LNCaP clone FGC (cell line): ENCODE data around the gene PGLYRP1.
A peak's percentile ranks its signal among the peaks of the same experiment; 100 is the strongest.

Experiments used
- DNase-seq: peaks from one replicate; pipeline ENCODE4 v3.0.0-alpha.2; 2011; ENCODE audit warnings: low read depth
- H3K4me3 ChIP-seq: 2 replicates; pipeline ENCODE4 v1.5.1; 2011; ENCODE audit warnings: mild to moderate bottlenecking, low read depth, low read length, control low read depth
- TF ChIP-seq, protein P1 (sequence below): IDR thresholded peaks from 2 replicates; pipeline ENCODE4 v1.5.1; 2012; ENCODE audit warnings: mild to moderate bottlenecking; ENCODE audit not compliant: control insufficient read depth, insufficient read depth; ENCODE audit errors: extremely low read depth

The PGLYRP1 gene

DNA sequence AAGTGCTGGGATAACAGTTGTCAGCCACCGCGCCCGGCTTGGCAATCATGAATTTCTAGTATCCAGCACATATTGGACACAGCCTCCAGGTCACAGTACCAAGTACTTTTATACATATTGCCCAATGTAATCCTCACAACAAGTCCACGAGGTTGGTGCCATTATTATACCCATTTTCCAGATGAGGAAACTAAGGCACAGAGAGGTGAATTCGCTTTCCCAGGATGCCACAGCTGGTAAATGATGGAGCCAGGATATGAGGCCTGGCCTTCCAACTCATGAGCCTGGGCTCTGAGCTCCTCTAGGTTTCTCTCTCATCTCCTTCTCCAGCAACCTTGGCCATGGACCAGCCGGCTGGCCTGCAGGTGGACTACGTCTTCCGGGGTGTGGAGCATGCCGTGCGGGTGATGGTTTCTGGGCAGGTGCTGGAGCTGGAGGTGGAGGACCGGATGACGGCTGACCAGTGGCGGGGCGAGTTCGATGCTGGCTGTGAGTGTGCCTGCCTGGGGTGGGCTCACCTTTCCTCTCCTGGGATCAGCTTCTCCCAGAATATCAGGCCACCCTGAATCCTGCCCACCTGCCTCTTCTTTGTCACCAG, 20.1 kb downstream of the PGLYRP1 start:
- no peak for DNase-seq
- TF ChIP-seq, protein P1, sequence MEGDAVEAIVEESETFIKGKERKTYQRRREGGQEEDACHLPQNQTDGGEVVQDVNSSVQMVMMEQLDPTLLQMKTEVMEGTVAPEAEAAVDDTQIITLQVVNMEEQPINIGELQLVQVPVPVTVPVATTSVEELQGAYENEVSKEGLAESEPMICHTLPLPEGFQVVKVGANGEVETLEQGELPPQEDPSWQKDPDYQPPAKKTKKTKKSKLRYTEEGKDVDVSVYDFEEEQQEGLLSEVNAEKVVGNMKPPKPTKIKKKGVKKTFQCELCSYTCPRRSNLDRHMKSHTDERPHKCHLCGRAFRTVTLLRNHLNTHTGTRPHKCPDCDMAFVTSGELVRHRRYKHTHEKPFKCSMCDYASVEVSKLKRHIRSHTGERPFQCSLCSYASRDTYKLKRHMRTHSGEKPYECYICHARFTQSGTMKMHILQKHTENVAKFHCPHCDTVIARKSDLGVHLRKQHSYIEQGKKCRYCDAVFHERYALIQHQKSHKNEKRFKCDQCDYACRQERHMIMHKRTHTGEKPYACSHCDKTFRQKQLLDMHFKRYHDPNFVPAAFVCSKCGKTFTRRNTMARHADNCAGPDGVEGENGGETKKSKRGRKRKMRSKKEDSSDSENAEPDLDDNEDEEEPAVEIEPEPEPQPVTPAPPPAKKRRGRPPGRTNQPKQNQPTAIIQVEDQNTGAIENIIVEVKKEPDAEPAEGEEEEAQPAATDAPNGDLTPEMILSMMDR, result no peak
- H3K4me3 ChIP-seq, result no peak overlapping the region

GRCh38 chr19:46000491-46001246, 22.2 kb downstream of the PGLYRP1 start:
- no peak overlapping the region for H3K4me3 ChIP-seq
- TF ChIP-seq, protein P1, result no peak
- no peak for DNase-seq

GRCh38 chr19:45999653-46000121, 23.2 kb downstream of the PGLYRP1 start:
- DNase-seq, result no peak
- H3K4me3 ChIP-seq, result no peak overlapping the region
- TF ChIP-seq, protein P1, result no peak

DNA sequence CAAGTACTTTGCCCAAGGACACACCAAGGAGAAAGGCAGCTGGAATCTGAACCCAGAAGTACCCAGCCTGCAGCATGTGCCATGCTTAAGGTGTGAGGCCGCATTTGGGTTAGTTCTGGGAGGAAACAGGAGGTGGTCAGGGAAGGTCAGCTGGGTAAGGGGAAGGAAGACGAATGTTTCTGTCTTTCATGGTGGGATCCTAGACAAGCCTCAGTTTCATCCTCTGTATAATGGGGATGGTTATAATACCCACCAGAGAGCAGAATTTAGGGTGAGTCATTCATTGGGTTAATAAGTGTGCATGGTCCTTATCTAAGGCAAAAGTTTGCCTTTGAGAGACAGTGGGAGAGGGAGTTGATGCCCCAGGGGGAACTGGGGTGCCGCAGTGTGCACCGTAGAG, 24.0 kb downstream of the PGLYRP1 start:
- no peak for DNase-seq
- H3K4me3 ChIP-seq, result no peak overlapping the region
- TF ChIP-seq, protein P1, result no peak

DNA sequence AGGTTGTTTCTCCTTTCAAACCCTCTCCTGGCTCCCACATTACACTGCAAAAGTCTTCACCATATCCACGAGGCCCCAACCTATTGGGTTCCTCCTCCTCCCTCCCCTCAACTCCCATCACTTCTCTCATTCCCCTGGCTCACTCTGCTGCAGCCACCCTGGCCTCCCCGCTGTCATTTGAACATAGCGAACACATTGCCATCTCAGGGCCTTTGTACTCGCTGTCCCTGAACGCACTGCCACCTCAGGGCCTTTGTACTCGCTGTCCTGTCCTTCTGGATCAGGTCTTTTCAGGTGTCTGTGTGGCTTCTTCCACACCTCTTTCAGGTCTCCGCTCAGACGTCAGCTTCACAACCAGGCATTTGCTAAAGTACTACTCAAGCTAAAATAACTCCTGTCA, 25.9 kb downstream of the PGLYRP1 start:
- TF ChIP-seq, protein P1, result no peak
- no peak for DNase-seq
- no peak overlapping the region for H3K4me3 ChIP-seq

- DNase-seq, result no peak
- H3K4me3 ChIP-seq, result peak overlapping the region; percentile 75
- TF ChIP-seq, protein P1, result no peak
Observed at GRCh38 chr19:45995715-45996385, 27.0 kb downstream of the PGLYRP1 start.
